ENCODE data around the gene ILK.

DNA sequence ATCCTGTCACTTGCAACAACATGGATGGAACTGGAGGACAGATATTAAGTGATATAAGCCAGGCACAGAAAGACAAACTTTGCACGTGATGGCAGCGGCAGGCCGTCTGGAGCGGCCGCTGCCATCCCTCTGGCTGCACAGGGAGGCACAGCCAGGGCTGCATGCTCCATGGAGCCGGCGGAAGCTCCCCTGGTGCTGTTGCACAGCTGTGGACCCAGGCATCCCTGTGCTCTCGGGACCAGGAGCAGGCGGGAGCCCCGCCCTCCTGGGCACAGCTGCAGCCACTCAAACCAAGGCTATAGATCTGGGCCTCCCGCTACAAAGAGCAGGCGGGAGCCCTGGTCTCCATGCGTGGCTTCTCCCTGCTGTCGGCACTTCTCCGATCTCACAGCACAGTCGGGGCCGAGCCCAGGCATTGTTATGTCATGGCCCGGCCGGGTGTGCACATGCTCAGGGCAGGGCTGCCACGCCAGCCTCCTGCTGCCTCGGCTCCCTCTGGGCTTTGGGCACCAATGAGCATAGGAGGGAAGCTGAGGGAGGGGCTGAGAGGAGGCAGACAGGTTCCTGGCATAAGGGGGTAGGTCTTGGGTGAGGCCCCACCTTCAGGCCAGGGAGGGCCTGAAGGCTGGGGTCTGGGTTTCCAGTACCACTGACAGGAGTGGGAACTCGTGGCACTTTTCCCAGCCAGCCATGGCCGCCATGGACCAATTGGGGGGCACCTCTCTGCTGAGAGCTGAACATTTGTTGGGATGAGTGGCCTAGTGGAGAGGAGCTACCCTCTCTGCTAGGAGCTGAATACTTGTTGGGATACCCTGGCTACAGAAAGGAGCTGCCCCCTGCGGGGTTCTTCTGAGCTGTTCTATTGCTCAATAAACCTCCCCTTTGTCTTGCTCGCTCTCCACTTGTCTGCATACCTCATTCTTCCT, 16.9 kb upstream of the ILK start:
- TF ChIP-seq POLR2A (IDR thresholded peaks at IDR 0.05) (no peak), CTCF (IDR thresholded peaks at IDR 0.05) (no peak)

All from testis (tissue), 2 donors.